ENCODE measurements around the gene PGP.

Gene PGP

DNA sequence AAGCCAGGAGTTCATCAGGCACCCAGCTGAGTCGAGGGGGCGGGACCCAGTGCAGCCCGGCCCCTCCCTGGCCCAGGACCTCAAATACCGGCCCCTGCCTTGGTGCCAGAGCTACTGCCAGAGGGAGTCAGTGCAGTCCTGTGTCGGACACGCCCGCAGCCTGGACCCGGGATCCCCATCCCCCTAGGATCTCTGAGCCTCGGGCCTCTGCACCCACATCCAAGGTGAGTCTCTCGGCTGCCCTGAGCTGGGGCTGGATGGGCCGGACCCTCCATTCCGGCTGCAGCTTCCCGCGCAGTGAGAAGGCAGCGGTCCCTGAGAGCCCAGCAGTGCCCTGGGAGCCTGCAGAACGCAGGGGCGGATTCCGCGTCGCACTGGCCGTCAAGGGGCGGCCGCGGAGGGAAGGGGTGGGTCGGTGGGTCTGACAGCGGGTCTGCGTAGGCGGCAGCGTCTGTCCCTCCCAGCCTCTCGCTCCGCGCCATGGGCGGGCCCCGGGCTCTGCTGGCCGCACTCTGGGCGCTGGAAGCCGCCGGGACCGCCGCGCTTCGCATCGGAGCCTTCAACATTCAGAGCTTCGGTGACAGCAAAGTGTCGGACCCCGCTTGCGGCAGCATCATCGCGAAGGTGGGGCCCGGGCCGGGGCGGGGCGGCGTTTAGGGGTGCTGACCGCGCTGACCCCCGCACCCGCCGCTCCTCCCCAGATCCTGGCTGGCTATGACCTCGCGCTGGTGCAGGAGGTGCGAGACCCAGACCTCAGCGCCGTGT is 21.9 kb upstream of the PGP start, which contains the start of gene DNASE1L2:
DNASE1L2 (plus strand) TSS at position 108 of the 765 bp plus-strand sequence; CDS start at position 481, 373 bp downstream.
- DNase-seq: peak; percentile 26

DNA sequence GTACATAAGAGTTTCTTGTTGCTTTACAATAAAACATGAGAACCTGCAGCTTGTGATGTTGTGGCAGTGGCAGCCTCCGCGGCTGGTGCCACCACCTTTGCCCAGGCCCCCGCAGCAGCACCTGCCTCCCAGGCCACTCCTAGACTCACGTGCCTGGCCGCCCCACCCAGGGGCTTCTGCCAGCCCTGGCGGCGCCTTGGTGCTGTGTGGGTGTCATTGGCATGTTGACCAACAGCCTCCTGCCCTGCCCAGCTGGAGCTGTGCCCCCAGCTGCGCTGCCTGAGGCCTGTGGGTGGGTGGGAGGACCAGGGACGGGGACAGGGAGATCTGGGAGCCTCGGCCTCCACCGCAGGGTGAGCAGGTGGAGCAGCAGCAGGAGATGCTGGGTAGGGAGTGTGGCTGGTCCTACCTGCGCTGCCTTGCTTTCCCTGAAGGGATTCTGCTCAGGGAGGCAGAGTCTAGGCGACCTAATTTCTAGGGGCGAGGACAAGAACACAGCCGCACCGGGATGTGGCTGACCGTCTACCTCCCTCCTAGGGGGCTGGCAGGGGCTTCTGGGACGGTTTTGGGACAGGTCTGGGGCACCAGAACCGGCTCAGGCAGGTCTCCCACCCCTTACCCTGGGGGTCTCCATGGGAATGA is 21.2 kb upstream of the PGP start:
- DNase-seq: no peak

DNA sequence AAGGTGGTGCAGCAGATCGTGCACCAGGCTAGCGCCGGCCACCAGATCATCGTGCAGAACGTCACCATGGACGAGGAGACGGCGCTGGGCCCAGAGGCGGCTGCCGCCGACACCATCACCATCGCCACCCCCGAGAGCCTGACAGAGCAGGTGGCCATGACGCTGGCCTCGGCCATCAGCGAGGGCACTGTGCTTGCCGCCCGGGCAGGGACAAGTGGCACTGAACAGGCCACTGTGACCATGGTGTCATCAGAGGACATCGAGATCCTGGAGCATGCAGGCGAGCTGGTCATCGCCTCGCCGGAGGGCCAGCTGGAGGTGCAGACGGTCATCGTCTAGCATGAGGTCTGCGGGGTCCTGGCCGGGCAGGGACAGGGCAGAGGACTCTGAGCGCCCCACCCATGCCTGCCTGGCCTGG is 20.6 kb upstream of the PGP start:
- DNase-seq: no peak

DNA sequence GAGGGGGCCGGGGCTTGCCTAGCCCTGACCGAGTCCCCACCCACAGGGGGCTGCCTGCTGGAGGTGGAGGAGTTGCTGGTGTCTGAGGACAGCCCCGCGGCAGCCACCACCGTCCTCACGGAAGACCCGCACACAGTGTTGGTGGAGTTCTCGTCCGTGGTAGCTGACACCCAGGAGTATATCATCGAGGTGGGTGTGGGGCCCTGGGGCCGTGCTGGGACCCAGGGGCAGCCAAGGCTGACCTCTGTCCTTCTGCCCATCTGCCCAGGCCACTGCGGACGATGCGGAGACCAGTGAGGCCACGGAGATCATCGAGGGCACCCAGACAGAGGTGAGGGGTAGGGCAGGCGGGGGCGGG is 20.2 kb upstream of the PGP start:
- DNase-seq: no peak

DNA sequence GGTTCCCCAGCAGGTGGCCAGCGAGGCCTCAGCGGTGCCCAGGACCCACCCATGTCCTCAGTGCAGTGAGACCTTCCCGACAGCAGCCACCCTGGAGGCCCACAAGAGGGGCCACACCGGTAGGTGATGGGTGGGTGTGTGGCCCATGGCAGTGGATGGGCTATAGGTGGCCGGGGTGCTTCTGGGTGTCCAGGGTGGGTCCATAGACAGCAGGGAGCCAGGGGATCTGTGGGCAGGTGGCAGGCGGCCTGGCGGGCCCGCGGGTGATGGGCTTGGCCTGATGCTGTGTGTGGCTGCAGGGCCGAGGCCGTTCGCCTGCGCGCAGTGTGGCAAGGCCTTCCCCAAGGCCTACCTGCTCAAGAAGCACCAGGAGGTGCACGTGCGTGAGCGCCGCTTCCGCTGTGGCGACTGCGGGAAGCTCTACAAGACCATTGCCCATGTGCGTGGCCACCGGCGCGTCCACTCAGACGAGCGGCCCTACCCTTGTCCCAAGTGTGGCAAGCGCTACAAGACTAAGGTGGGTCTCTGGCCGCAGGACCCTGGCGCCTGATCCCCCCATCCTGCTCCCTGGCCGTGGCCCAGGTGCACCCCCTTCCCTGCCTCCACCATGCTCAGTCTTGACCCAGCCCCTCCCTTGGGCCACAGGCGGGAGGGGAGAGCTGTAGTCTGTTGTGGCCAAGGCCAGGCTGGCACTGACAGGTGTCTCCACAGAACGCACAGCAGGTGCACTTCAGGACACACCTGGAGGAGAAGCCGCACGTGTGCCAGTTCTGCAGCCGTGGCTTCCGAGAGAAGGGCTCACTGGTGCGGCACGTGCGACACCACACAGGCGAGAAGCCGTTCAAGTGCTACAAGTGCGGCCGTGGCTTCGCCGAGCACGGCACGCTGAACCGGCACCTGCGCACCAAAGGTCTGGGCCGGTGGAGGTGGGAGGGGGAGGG is 19.5 kb upstream of the PGP start:
- DNase-seq: no peak

DNA sequence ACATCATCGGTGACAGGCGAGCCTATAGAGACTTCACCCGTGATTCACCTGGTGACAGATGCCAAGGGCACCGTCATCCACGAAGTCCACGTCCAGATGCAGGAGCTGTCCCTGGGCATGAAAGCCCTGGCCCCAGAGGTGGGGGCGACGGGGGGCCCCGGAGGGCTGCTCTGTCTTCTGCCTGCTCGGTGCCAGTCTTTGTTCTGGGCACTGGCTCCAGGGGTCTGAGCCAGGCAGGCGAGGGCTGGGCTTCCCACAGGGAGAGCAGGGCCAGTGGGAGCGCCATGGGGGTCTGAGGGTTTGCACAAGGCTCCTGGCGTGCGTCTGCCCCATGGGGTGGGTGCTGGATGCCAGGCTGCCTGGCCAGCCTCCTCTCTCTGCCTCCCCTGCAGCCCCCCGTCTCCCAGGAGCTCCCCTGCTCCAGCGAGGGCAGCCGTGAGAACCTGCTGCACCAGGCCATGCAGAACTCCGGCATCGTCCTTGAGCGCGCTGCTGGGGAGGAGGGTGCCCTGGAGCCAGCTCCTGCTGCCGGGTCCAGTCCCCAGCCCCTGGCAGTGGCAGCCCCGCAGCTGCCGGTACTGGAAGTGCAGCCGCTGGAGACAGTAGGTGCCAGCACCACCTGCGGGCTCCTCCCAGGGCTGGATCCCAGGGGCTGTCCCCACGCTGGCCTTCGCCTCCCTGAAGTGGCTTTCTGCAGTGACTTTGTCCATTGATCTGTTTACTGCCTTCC is 18.6 kb upstream of the PGP start:
- no peak for DNase-seq

DNA sequence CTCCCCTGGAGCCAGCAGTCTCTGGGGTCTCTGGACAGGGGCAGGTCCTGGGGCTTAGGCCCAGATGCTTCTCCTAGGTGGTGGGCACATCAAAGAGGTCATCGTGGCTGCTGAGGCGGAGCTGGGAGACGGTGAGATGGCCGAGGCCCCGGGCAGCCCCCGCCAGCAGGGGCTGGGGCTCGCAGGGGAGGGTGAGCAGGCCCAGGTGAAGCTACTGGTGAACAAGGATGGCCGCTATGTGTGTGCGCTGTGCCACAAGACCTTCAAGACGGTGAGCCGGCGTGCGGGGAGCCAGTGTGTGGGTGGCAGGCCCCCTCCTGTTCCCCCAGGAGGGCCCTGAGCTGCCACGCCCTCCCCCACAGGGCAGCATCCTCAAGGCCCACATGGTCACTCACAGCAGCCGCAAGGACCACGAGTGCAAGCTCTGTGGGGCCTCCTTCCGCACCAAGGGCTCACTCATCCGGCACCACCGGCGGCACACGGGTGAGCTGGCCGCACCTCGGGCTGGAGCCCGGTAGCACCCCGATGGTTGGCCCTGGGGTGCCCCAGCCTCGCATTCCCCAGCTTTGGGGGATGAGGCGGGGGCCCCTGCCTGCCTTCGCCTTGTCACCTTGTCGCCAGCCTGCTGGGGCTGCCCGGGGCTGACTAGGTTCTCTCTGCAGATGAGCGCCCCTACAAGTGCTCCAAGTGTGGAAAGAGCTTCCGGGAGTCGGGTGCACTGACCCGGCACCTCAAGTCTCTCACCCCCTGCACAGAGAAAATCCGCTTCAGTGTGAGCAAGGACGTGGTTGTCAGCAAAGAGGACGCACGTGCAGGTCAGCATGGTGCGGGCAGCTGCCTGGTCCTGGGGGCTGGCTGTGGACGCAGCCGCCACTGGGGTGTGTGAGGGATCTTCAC is 17.7 kb upstream of the PGP start:
- no peak for DNase-seq

DNA sequence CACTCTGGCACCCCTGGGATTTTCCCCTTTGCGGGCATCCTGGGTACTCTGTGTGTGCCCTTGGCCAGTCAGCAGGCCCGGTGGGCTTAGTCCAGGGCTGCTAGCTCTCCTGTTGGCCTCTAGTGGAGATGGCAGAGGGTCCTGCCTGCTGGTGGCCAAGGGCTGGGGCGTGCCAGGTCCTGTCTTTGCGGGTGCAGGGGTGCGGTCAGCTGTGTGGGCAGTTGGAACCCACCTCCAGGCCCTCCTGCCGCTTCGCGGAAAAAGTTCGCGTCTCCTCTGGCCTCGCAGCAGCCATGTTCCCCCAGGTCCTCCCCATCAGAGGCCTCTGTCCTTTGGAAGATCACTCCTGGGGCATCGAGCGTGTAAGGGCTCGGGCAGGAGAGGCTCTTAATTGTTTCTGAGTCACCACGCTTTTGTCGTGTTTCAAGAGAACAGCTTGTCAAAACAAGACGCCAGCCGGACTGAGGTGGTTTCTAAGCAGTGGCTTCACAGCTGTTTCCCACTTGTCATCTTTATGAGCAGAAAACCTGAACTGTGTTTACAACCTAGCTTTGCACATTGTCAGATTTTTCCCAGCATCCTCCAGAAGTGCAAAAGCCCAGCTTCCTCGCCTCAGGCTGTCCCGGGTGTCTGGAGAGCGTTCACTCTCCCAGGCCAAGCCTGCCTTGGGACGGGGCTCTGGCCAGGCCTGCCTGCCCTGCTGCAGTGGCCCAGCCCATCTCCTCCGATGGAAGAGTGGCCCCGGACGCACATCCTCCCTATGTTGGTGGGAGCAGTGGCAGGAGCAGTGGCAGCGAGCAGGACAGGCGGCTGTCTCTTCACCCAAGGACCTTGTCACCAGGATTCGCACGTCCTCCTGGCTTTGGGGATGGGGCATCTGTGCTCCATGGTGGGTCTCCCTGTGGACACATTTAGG is 16.6 kb upstream of the PGP start:
- no peak for DNase-seq

DNA sequence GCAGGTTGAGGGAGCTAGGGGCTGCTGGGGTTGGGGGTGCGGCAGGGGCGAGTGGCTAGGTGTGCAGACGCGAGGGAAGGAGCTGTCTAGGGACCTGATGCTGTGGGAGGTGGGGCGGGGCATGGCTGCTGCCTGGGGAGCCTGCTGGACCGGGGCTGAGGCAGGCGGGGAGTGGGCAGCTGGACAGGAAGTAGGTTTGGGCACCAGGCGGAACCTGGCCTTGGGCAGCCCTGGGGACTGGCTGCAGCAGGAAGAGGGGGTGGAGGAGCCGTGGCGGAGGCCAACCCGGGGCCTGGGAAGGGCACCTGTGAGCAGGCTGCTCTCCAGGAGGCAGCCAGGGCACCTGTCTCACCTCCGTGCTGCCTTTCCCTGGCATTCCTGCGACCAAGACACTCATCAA is 15.7 kb upstream of the PGP start:
- DNase-seq: no peak

DNA sequence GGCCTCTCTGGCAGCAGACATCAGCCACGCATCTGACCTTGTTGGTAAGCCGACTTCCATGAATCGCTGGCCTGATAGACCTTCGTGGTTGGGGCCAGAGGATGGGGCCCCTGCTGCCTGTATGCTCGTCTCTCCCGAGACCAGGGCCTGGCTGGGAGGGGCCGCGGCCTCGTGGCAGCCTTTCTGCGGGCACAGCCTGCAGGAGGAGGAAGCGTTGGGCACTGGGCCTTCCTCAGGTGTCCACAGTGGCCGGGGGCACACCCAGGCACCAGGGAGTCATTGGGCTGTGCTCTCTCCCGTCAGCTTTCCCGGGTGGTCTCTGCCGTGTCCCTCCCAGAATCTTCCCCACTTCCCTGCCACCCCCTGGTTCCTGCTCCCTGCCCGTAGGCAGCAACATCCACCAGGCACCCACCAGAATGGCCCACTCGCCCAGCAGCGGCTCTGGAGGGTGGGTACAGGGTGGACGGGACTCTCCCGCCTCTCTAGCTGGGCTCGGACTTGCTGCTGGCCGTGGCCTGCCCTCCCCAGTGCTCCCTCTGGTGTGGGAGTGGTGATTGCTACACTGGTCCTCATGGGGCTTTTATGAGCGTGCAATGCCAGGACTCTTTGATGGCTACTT is 15.1 kb upstream of the PGP start:
- no peak for DNase-seq

DNA sequence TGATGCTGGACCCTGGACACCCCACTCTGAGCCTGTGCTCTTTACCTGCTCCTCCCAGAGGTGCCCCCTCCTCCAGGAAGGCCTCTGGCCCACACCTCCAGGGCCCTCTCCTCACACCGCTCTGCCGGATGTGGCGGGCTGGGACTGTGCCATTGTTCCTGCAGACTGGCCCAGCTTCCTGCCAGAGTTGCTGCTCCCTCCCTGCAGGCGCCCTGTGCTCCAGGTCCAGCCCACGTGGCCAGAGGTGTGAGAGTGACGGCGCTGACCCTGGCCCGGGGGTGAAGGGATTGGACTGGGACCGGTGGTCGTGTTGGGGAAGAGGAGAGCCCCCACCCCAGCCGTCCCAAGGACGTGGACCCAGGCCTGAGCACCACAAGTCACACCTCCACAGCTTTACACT is 14.5 kb upstream of the PGP start:
- no peak for DNase-seq

DNA sequence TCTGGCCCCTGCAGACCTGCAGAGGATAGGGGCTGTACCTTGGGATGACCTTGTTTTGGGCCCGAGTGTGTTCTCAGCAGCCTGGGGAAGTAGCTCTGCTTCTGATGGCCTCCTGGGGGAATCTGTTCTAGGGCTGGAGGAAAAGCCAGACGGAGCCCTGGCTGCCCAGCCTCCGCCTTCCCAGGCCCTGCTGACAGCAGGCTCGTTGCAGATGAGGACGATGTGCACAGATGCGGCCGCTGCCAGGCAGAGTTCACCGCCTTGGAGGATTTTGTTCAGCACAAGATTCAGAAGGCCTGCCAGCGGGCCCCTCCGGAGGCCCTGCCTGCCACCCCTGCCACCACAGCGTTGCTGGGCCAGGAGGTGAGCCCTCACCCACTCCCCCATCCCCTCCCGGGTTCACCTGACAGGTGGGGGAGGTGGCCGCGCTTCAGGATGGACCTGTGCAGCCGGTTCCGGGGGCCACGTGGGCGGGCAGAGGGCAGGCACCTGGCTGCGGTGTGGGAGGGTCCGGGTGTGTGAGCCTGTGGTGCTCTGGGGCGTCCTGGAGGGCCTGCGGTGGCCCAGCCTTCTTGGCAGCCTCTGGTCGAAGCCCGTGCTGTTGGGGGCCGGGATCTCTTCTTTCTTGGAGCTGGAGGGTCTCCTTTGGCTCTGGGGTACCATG is 13.7 kb upstream of the PGP start:
- DNase-seq: no peak

DNA sequence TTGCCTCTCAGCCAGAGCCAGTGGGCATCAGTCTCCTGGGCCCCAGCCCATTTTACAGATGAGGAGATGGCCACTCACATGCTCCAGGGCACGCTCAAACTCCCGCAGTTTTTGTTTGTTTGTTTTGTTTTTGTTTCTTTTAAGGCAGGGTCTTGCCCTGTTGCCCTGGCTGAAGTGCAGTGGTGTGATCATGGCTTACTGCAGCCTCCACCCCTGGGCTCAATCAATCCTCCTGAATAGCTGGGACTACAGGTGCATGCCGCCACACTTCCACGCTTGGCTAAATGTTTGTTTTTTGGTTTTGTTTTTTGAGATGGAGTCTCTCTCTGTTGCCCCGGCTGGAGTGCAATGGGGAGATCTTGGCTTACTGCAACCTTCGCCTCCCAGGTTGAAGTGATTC is 12.3 kb upstream of the PGP start:
- DNase-seq: no peak

DNA sequence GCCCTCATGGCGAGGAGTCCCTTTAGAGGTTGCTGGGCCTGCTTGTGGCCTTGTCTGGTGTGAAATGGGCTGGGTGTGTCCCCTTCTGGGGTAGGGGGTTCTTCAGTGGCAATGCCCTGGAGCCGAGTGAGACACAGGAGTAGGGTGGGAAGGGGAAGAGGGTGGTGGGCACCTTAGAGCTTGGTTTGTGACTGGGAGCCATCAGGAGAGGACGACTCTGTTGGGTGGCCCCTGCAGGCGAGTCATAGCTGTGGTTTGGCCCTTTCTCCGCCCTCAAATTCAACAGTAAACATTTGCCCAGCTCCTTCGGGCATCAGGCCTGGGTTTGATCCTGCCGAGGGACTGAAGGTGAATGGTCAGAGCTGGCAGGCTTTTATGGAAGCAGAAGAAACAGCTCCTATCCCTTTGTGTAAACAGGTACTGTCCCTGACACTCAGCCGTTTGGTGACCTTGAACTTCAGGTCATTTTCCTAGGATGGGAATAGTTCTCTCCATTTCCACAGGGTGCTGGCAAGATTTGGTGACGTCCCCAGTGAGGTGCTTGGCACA is 11.7 kb upstream of the PGP start:
- DNase-seq: no peak

DNA sequence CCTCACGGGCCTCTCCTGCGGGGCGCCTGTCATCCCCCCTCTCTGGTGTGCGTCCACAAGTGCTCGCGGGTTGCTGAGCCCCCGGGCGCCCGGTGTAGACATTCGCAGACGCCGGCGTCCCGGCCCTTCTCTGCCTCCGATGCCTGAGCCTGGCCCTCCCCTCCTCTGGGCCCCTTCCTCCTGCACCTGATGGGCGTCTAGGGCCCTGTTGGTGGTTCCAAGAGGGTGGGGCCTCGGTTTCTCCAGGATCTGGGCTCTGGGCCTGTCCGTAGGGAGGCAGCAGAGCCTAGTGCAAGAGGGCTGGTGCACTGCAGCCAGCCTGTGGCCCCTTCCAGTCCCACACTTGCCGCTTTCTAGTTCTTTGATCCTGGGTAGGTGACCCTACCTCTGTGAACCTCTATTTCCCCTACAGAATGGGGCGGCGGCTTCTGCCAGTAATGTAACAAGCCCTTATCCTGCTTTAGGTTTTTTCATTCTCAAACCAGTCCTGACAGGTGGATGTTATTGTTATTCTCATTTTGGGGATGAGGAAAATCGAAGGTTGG is 9.4 kb upstream of the PGP start:
- DNase-seq: no peak

DNA sequence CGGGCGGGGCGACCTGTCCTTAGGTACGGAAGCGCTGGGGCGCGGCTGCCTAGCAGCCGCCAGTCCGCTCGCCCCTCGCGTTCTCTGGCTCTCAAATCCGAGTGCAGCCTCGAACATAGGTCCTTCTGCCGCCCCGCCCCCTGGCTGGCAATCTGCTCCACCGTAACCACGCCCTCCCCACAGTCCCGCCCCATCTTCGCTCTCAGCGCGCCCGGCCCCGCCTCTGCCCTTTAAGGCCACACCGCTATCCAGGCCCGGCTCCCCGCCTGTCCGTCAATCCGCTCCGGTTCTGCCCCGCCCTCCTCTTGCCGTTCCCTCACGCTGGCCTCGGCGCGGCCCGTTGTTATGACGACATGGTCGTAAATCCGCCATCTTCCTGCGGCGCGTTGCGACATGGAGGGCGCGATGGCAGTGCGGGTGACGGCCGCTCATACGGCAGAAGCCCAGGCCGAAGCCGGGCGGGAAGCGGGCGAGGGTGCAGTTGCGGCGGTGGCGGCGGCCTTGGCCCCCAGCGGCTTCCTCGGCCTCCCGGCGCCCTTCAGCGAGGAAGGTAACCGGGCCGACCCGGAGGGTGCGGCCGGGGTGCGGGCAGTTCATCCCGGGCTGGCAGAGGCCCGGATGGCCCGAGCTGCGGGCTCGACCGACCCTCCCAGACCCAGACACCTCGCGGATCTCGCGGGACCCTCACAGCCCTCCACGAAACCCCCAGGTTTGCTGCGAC is 8.7 kb upstream of the PGP start, which contains the start of gene E4F1:
E4F1 (plus strand) TSS at position 371 of the 721 bp plus-strand sequence; CDS start at position 394, 23 bp downstream.
- peak; percentile 98 for DNase-seq

DNA sequence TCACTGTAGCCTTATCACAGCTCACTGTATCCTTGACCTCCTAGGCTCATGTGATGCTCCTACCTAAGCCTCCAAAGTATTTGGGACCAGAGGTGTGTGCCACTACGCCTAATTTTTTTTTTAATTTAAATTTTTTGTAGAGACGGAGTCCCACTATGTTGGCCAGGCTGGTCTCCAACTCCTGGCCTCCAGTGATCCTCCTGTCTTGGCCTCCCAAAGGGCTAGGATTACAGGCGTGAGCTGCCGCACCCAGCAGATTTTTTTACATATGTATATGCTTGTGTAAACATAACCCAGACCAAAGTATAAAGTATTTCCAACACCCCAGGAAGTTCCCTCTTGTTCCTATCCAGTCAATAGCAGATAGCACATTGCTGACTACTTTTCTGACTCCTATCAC is 1.7 kb upstream of the PGP start:
- no peak for DNase-seq
